CD14-positive monocyte (primary cell): Measurements from ENCODE around the gene TMEM79. TPM values are rescaled to one million over a fixed set of nuclear protein-coding genes. Genes with fewer than 3 reads are reported as not detected.

Experiments used
- DNase-seq, 3 donors: peaks; one replicate each; pipeline ENCODE4 v3.0.0-alpha.2; 2011 to 2022
- H2AFZ ChIP-seq: 2 replicates; pipeline ENCODE4 v1.6.0; 2012; ENCODE audit warnings: mild to moderate bottlenecking, low read depth, low read length, inconsistent platforms; ENCODE audit not compliant: insufficient read depth, poor library complexity, severe bottlenecking
- H3K27ac ChIP-seq, 2 donors: 1 replicate in 1 of 2; 2 replicates in 1 of 2; pipeline ENCODE4 v1.5.1; 2012 to 2013; ENCODE audit warnings: low read length in 2 of 2, control low read depth in 1 of 2, inconsistent platforms in 1 of 2, low read depth in 1 of 2, mild to moderate bottlenecking in 1 of 2
- H3K27me3 ChIP-seq, 2 donors: one replicate each; pipeline versions ENCODE4 v1.6.0 to v1.6.1; 2011 to 2013; ENCODE audit warnings: low read length in 2 of 2; ENCODE audit not compliant: control insufficient read depth in 2 of 2, insufficient read depth in 2 of 2
- H3K36me3 ChIP-seq, 2 donors: replicated peaks in 1 of 2; 1 replicate in 1 of 2; 2 replicates in 1 of 2; pipeline versions ENCODE4 v1.5.1 to v1.6.1; 2012 to 2013; ENCODE audit warnings: low read length in 2 of 2, control low read depth in 1 of 2, inconsistent platforms in 1 of 2, mild to moderate bottlenecking in 1 of 2; ENCODE audit not compliant: insufficient read depth in 2 of 2, control insufficient read depth in 1 of 2
- H3K4me1 ChIP-seq, 2 donors: 1 replicate in 1 of 2; 2 replicates in 1 of 2; pipeline versions ENCODE4 v1.5.1 to v1.6.1; 2012 to 2013; ENCODE audit warnings: low read length in 2 of 2, control low read depth in 1 of 2, inconsistent platforms in 1 of 2, mild to moderate bottlenecking in 1 of 2, moderate library complexity in 1 of 2; ENCODE audit not compliant: insufficient read depth in 2 of 2, control insufficient read depth in 1 of 2
- H3K4me2 ChIP-seq: replicated peaks from 2 replicates; pipeline ENCODE3; 2012; ENCODE audit warnings: low read length, moderate library complexity, mild to moderate bottlenecking; ENCODE audit not compliant: poor library complexity, severe bottlenecking; ENCODE audit errors: extremely low read depth
- H3K4me3 ChIP-seq, 3 experiments: fragments of 200-600 bp in 1 of 3; sonication (generic) in 1 of 3; replicated peaks in 1 of 3; 1 replicate in 2 of 3; 2 replicates in 1 of 3; pipeline ENCODE4 v1.5.1; 2011 to 2013; ENCODE audit warnings: low read length in 3 of 3, mild to moderate bottlenecking in 3 of 3, control low read depth in 2 of 3, low read depth in 2 of 3, inconsistent platforms in 1 of 3, moderate library complexity in 1 of 3
- H3K79me2 ChIP-seq: 2 replicates; pipeline ENCODE4 v1.6.0; 2012; ENCODE audit warnings: mild to moderate bottlenecking, control low read depth, inconsistent platforms, low read length, moderate library complexity; ENCODE audit not compliant: insufficient read depth
- H3K9ac ChIP-seq: 2 replicates; pipeline ENCODE4 v1.6.0; 2017; ENCODE audit warnings: low read length, mild to moderate bottlenecking; ENCODE audit not compliant: insufficient read depth, poor library complexity, severe bottlenecking
- H3K9me3 ChIP-seq, 2 donors: replicated peaks in 1 of 2; 1 replicate in 1 of 2; 2 replicates in 1 of 2; pipeline versions ENCODE4 v1.5.1 to v1.6.1; 2012 to 2013; ENCODE audit warnings: low read length in 2 of 2, control low read depth in 1 of 2; ENCODE audit not compliant: control insufficient read depth in 1 of 2, insufficient read depth in 1 of 2
- H4K20me1 ChIP-seq: 2 replicates; pipeline ENCODE4 v1.6.0; 2012; ENCODE audit warnings: mild to moderate bottlenecking, low read length, control low read depth, moderate library complexity; ENCODE audit not compliant: insufficient read depth
- H3K27ac Mint-ChIP-seq, 7 donors: one replicate each; pipeline ENCODE4 v1.8.0; 2020; ENCODE audit warnings: mild to moderate bottlenecking in 7 of 7, mixed read lengths in 7 of 7, moderate library complexity in 6 of 7, inconsistent platforms in 2 of 7
- H3K27me3 Mint-ChIP-seq, 3 donors: one replicate each; pipeline ENCODE4 v1.8.0; 2021 to 2022; ENCODE audit warnings: low read depth in 3 of 3, mild to moderate bottlenecking in 3 of 3, mixed read lengths in 3 of 3, moderate library complexity in 3 of 3, inconsistent platforms in 1 of 3
- H3K36me3 Mint-ChIP-seq, 2 donors: one replicate each; pipeline ENCODE4 v1.8.0; 2020; ENCODE audit warnings: mixed read lengths in 2 of 2, inconsistent platforms in 1 of 2, mild to moderate bottlenecking in 1 of 2
- H3K4me1 Mint-ChIP-seq: one replicate; pipeline ENCODE4 v1.8.0; 2020; ENCODE audit warnings: mild to moderate bottlenecking, mixed read lengths
- H3K4me3 Mint-ChIP-seq, 2 donors: one replicate each; pipeline ENCODE4 v1.8.0; 2020; ENCODE audit warnings: mild to moderate bottlenecking in 2 of 2, mixed read lengths in 2 of 2, moderate library complexity in 1 of 2
- H3K9me3 Mint-ChIP-seq, 7 donors: one replicate each; pipeline ENCODE4 v1.8.0; 2020 to 2022; ENCODE audit warnings: mixed read lengths in 7 of 7, mild to moderate bottlenecking in 6 of 7, moderate library complexity in 6 of 7, inconsistent platforms in 2 of 7
- WGBS: methylation state at CpG from one replicate; pipeline ENCODE4 v1.1.5; 2013; ENCODE audit warnings: missing lambda C conversion rate; ENCODE audit not compliant: insufficient coverage; 5-methylcytosine and 5-hydroxymethylcytosine counted together
- intact Hi-C, 2 donors: fragments of 100-400 bp; cut with micrococcal nuclease; formaldehyde crosslinking; loops; one replicate each; pipeline versions ENCODE4 v1.15.0 to v1.15.1; 2023
- polyA plus RNA-seq, 3 donors: library from polyadenylated mRNA; depleted of rRNA in 1 of 3; unstranded in 2 of 3; stranded (reverse) in 1 of 3; fragments of 300-500 nt in 2 of 3; fragments of >200 nt in 1 of 3; fragmentation: Illumina TruSeq in 2 of 3; gene quantifications; 1 replicate in 2 of 3; 2 replicates in 1 of 3; pipeline ENCODE4 v1.2.3, GENCODE V29; 2012 to 2021
- TF ChIP-seq, protein P1 (sequence below): fragments of 200-600 bp; IDR thresholded peaks from one replicate; pipeline ENCODE4 v1.8.0; 2022; ENCODE audit warnings: antibody characterized with exemption, mild to moderate bottlenecking

Gene TMEM79
- polyA plus RNA-seq, 3 donors, result 1.2 to 12.0 (median 1.4) TPM

DNA sequence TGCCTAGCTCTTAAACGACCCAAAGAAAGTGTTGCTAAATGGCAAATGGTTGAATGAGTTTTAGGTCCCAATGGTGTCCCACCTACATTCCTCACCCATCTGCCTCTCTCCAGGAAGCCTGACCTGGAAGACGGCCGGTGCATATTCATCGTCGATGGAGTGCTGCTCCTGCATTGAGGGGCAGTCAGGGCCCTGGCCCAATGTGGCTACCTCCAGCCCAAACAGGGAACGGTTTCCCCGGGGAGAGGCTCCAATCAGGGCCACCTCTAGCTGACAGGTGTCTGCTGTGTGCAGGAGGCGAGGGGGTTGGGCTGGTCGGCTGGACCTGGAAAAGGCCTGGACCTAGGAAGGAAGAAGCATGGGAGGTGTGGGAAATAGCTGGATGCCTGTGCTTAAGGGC lies 9.8 kb downstream of the TMEM79 start:
- H3K79me2 ChIP-seq, result peaks cover 6% of the 10 kb centered on the region
- DNase-seq, result no peak
- H3K4me3 ChIP-seq, result no peak overlapping the region
- H3K36me3 Mint-ChIP-seq, result peaks cover 26 to 28% of the 10 kb centered on the region in 2 donors
- WGBS, result 100% methylated on average over 4 of the region's 9 CpGs
- H3K4me3 Mint-ChIP-seq, result peak overlapping the region in 1 of 2 donors; percentile 21
- peaks cover 0 to 3% (median 0%) of the 10 kb centered on the region in 7 donors for H3K9me3 Mint-ChIP-seq
- peaks cover 29 to 31% of the 10 kb centered on the region in 2 donors for H3K4me1 ChIP-seq
- TF ChIP-seq, protein P1, sequence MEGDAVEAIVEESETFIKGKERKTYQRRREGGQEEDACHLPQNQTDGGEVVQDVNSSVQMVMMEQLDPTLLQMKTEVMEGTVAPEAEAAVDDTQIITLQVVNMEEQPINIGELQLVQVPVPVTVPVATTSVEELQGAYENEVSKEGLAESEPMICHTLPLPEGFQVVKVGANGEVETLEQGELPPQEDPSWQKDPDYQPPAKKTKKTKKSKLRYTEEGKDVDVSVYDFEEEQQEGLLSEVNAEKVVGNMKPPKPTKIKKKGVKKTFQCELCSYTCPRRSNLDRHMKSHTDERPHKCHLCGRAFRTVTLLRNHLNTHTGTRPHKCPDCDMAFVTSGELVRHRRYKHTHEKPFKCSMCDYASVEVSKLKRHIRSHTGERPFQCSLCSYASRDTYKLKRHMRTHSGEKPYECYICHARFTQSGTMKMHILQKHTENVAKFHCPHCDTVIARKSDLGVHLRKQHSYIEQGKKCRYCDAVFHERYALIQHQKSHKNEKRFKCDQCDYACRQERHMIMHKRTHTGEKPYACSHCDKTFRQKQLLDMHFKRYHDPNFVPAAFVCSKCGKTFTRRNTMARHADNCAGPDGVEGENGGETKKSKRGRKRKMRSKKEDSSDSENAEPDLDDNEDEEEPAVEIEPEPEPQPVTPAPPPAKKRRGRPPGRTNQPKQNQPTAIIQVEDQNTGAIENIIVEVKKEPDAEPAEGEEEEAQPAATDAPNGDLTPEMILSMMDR, result no peak
- H3K4me2 ChIP-seq, result no peak overlapping the region
- H3K9ac ChIP-seq, result no peak overlapping the region
- no peaks in the 10 kb centered on the region for H3K27me3 ChIP-seq
- no peak overlapping the region for H2AFZ ChIP-seq
- peaks cover 44% of the 10 kb centered on the region for H3K4me1 Mint-ChIP-seq
- H3K9me3 ChIP-seq, result no peaks in the 10 kb centered on the region
- H3K36me3 ChIP-seq, result peaks cover 12 to 29% of the 10 kb centered on the region in 2 donors
- H3K27ac ChIP-seq, result no peak overlapping the region
- H4K20me1 ChIP-seq, result peaks cover 6% of the 10 kb centered on the region
- peaks cover 0 to 2% (median 2%) of the 10 kb centered on the region in 3 donors for H3K27me3 Mint-ChIP-seq
- H3K27ac Mint-ChIP-seq, result peak overlapping the region in 2 of 7 donors; percentile 10 to 33
- intact Hi-C loops, result no loop called here

DNA sequence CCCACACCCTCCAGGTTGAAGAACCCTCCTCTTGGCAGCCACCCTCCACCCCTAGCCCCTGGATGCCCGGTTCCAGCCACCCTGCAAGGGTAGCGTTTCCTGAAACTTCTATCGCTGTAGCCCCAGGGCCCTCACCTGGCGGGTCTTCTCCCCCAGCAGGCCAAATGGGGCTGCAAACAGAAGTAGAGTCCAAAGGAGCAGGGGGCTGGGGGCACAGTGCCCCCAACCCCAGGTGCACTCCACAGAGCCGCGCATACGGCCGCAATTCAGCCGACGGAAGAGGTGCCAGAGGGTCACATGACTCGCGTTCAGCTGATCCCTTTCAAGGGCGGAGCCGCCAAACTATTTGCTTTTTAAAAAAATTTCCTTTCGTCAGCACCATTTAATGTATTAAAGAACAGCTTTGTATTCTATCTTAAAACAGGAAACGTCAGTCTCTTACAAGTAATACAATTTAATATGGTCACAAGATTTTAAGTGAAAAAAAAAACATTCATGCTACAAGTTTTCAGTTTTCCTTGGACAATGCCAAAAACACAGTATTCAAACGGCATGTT lies 11.3 kb downstream of the TMEM79 start, which contains the start of gene GLMP:
TSS of gene GLMP (minus strand) at position 289 of the 557 bp plus-strand sequence. CDS start at position 255, 34 bp downstream.
- WGBS, result 0% methylated on average over 11 of the region's 17 CpGs
- H3K36me3 Mint-ChIP-seq, result peaks cover 16 to 19% of the 10 kb centered on the region in 2 donors
- peak within 1 kb of the TSS; percentile 19 to 90 (median 79) for H3K27ac Mint-ChIP-seq
- peaks cover 6% of the 10 kb centered on the region for H3K79me2 ChIP-seq
- DNase-seq, result peak; percentile 35 to 56 (median 50)
- H3K27ac ChIP-seq, result peak within 1 kb of the TSS; percentile 16 to 78
- TF ChIP-seq, protein P1, result no peak
- H3K9me3 ChIP-seq, result no peaks in the 10 kb centered on the region
- H3K27me3 ChIP-seq, result no peaks in the 10 kb centered on the region
- peaks cover 29 to 31% of the 10 kb centered on the region in 2 donors for H3K4me1 ChIP-seq
- peak within 1 kb of the TSS; percentile 72 for H3K9ac ChIP-seq
- peak within 1 kb of the TSS; percentile 68 to 88 (median 77) for H3K4me3 ChIP-seq
- H3K4me1 Mint-ChIP-seq, result peaks cover 41% of the 10 kb centered on the region
- H3K4me3 Mint-ChIP-seq, result peak within 1 kb of the TSS; percentile 92 to 96
- intact Hi-C loops, result no loop called here
- peaks cover 10 to 22% of the 10 kb centered on the region in 2 donors for H3K36me3 ChIP-seq
- H4K20me1 ChIP-seq, result peaks cover 6% of the 10 kb centered on the region
- peaks cover 0 to 3% (median 0%) of the 10 kb centered on the region in 7 donors for H3K9me3 Mint-ChIP-seq
- H2AFZ ChIP-seq, result peak within 1 kb of the TSS; percentile 99
- peaks cover 0 to 3% (median 2%) of the 10 kb centered on the region in 3 donors for H3K27me3 Mint-ChIP-seq
- peak within 1 kb of the TSS; percentile 100 for H3K4me2 ChIP-seq
